ENCODE measurements around the gene KLHL3. TPM values are rescaled to one million over a fixed set of nuclear protein-coding genes. Genes with fewer than 3 reads are reported as not detected.

Gene KLHL3
- total RNA-seq, 1 donor from 2014 or later, result 23.3 TPM

DNA sequence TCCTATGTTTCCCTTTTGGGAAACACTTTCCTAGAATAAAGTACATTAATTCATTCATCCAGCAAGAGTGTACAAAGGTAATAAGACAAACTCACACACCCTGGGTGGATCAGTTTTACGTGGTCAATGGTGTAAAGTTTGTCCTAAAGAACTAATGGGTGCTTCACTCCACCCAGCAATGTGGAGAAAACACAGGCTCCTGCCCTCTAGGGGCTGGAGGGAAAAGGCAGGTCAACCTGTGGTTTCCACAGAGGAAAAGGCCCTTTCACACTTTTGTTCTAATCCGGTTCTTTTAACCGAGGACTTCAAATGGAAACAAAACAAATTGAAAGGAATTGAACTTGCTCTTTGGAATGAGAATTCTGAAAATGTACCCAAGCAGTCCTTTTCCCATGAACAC, 155.9 kb downstream of the KLHL3 start:
- ATAC-seq, result no peak
- intact Hi-C loops (cut with DNase I), result no loop called here
- DNase-seq (ENCODE audit: missing footprints), result no peak

DNA sequence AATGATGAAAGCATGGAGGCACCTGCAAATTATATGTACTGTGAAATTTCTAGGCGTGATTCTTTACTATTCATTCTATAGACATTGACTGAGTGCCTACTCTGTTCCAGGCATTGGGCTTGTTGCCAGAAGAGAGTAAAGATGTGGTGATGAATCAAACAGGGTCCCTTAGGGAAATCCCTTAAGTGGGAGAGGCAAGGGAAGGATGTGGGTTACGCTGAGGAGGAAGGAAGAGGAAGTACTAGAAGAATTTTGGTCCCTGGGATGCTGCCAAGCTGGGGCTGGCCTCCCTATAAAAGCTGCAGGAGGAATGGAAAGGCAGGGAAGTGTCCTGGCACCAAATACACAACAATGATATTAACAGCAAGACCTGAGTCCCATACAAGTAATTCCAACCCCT, 160.0 kb downstream of the KLHL3 start:
- no peak for DNase-seq (ENCODE audit: missing footprints)
- intact Hi-C loops (cut with DNase I), result no loop called here
- no peak for ATAC-seq

DNA sequence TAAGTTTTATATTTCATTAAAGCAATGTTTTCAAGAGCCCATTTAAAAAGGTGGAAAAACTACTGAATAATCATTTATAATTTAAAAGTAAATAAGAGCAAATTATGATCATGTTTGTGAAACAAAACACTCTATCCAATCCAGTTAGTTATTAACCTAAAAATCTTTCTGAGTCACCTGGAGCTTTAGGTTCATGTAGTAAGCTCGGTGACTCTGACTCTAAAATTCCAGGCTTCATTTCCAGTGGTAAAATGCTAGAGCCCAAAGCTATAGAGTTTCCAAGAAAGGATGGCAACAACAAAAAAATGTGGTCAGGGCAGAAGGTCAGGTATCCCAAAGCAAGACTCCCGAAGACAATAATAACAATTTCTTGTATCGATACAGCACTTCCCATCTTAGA, 160.7 kb downstream of the KLHL3 start:
- DNase-seq (ENCODE audit: missing footprints), result no peak
- ATAC-seq, result no peak
- intact Hi-C loops (cut with DNase I), result no loop called here

DNA sequence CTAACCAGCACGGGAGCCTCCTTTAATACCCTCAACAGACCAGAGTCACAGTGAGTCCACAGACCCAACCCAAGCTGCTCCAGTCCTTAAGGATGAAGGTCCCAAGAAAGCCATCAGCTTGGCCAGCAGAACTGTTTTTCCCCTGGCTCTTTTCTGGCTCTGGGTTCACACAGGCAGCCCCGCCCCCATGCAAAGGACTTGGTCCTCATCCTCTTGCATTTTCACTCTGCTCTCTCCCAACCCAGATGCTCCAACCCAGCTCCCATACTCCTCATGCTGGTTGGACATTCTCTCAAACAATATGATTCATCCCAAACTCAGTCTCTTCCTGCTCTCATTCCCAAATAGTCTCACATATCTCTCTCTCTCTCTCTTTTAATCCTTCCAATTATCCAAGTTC, 162.5 kb downstream of the KLHL3 start:
- ATAC-seq (no peak), DNase-seq (ENCODE audit: missing footprints) (no peak)
- intact Hi-C loops (cut with DNase I), result no loop called here

DNA sequence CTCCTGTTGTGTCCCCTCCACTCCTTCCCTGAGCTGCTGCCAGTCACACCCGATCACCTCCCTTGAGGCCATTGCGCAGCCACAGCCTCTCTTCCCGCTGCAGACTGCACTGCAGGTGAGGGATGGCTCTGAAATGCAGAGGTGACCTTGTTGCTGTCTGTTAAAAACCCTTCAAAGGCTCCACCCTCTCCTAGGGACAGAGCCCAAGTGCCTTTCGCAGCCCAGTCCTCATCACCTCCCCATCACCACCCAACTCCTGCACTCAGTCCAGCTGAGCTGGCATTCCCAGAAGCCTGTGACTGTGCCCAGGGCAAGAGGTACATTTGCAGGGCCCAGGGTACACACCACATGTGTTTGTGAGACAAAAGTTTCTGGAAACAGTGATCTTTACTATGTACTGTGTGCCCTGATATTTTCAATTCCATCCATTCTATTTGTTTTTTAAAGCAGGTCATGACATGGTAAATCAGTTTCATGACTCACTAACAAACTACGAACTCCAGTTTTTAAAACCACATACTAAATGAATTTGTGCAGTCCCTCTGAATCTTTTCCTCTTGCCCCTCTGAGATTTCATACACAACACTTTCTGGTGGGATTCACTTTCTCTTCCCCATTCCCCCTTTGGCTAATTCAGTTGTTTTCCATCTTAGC, 163.7 kb downstream of the KLHL3 start:
- intact Hi-C loops (cut with DNase I), result no loop called here
- peak; percentile 47 for ATAC-seq
- no peak for DNase-seq (ENCODE audit: missing footprints)

DNA sequence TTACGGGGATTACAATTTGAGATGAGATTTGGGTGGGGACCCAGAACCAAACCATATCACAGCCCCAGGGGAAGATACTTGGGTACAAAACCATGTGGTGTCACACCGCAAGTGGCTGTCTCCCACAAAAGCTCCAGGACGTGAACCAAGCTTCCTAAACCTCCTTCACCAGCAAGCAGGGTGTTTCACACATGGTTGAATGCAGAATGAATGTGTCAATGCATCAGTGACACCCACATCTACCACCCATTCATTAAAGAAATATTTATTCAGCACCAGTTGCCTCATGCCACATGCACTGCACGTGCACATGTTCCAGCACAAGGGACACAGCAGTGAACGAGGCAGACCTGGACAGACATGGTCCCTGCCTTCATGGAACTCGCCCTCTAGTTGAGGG, 165.8 kb downstream of the KLHL3 start:
- ATAC-seq (no peak), DNase-seq (ENCODE audit: missing footprints) (no peak)
- intact Hi-C loops (cut with DNase I), result no loop called here

Small RNA genes lying within 50 kb of the gene (microRNA-seq; reads per million reads assigned to microRNA genes)
- 340 reads per million, percentile 68 among the genes with 10 or more reads in this experiment for gene MIR874

Other genes with a start within 250 kb of the KLHL3 start
- gene SPOCK1, start 236.8 kb downstream of the KLHL3 start, total RNA-seq, result 35.5 TPM
- 12.1 TPM for gene HNRNPA0, start 18.3 kb upstream of the KLHL3 start, total RNA-seq
- gene MYOT, start 131.8 kb upstream of the KLHL3 start, total RNA-seq, result 22.4 TPM
- 0.81 TPM for gene PKD2L2, start 153.4 kb upstream of the KLHL3 start, total RNA-seq